Testis (tissue), 2 donors: Measurements from ENCODE around the gene TTLL12.

Experiments
- CTCF ChIP-seq, 3 experiments: fragments of 450-650 bp in 2 of 3; fragments of 200-600 bp in 1 of 3; sonication (generic) in 1 of 3; IDR thresholded peaks; one replicate each; pipeline ENCODE4 v1.5.1; 2016 to 2019; ENCODE audit warnings: antibody characterized with exemption in 3 of 3, mild to moderate bottlenecking in 2 of 3, moderate library complexity in 1 of 3
- POLR2A ChIP-seq: fragments of 450-650 bp; IDR thresholded peaks from one replicate; pipeline ENCODE4 v1.6.1; 2017; ENCODE audit warnings: antibody characterized with exemption, mild to moderate bottlenecking, moderate library complexity

GRCh38 chr22:43129426-43130425, 57.2 kb downstream of the TTLL12 start:
- TF ChIP-seq POLR2A (no peak), CTCF (IDR thresholded peaks at IDR 0.05) (no peak)
